Skin of body (tissue), 2 donors: Measurements from ENCODE around the gene CACNG8. TPM values are rescaled to one million over a fixed set of nuclear protein-coding genes. Genes with fewer than 3 reads are reported as not detected.
A peak's percentile ranks its signal among the peaks of the same experiment; 100 is the strongest.

Experiments used
- DNase-seq: peaks from one replicate; lab custom pipeline; 2025; lab: John Stamatoyannopoulos, UW
- total RNA-seq: library from RNA; depleted of rRNA; stranded (reverse); fragments of >200 nt; gene quantifications from one replicate; pipeline ENCODE4 v1.2.3, GENCODE V29; 2014

Gene CACNG8
- total RNA-seq, 1 donor from 2014 or later, result under 0.01 TPM

DNA sequence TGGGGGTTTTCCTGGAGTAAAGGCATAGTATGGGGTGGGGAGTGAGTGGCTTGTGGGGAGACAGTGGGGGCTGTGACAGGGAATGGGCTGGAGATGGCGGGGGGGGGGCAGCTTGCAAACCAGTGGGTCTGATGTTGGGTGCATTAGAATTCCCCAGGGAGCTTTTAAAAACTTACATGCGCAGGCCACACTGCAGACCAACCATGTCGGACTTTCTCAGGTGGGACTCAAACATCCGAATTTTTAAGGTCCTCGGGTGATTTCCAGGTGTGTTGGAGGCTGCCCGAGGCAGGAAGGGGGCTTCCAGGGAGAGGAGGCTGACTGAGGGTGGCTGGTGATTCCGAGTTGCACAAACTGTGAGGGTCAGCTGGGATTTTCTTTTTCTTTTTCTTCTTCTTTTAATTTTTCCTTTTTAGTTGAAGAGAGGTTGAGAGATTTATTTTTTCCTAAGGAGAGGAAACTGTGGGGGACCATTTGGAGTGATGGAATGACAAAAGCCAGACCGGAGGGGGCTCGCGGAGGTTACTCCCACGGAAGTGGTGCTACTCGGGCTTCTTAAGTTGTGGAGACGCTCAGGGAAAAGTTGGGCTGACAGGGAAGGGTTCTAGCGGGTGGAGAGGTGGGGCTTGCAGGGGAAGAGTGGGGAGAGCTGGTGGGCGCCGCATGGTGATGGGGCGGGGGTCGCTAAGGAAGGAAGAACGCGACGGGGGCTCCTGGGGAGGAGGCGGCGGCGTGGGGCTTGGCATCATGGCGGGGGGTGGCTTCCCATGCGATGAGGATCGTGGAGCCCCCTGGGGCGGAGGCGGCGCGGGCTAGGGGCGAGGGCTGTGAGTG, 997 bp upstream of the CACNG8 start:
- DNase-seq, result no peak

DNA sequence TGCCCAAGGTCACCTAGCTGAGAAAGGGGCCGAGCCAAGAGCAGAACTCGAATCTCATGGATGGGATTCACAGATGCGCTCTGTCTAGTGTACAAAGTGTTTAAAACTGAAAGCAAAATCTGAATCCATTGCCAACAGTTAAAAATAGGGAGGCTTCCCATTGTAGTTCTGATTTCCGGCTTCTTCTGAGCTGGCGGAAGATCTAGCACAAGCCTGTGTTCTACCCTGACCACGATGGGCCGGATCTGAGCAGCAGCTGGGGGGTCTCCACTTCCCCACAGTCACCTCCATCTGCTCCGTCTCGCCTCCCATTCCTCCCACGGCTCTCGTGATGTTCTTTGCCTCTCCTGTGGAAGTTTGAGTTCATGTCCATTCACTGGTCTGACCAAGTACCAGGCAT, 2.4 kb downstream of the CACNG8 start:
- no peak for DNase-seq

- DNase-seq, result no peak
These were observed 4.2 kb downstream of the CACNG8 start for GRCh38 chr19:53966931-53967330.

- no peak for DNase-seq
These were observed 6.6 kb downstream of the CACNG8 start for GRCh38 chr19:53969366-53969765.

GRCh38 chr19:53971673-53972072, 8.9 kb downstream of the CACNG8 start:
- no peak for DNase-seq

DNA sequence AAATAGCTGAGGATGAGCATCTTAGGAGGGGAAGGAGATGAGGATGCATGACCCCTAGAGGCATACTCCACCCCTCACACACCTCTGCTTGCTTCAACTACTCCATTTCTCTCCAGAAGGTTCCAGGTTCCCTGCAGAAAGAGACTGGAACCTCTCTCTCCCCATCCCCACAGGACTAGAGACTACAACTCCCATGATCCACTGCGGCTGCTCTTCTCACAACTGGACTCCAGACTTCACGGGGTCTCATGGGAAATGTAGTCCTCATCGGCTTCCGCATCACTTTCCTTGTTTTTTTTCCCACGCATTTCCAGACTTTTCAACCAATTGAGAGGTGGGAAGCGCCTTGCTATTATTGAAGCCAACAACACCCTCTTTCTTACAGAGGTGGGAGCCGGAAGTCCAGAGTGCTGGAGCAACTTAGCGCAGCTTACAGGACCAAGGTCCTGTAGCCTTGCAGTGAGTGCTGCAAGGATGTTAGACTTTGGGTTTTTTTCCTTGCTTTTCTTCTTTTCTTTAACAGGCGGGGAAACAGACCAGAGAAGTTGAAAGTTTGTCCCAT, 14.8 kb downstream of the CACNG8 start:
- peak; percentile 50 for DNase-seq

- no peak for DNase-seq
These were observed 15.4 kb downstream of the CACNG8 start for GRCh38 chr19:53977991-53978731.

DNA sequence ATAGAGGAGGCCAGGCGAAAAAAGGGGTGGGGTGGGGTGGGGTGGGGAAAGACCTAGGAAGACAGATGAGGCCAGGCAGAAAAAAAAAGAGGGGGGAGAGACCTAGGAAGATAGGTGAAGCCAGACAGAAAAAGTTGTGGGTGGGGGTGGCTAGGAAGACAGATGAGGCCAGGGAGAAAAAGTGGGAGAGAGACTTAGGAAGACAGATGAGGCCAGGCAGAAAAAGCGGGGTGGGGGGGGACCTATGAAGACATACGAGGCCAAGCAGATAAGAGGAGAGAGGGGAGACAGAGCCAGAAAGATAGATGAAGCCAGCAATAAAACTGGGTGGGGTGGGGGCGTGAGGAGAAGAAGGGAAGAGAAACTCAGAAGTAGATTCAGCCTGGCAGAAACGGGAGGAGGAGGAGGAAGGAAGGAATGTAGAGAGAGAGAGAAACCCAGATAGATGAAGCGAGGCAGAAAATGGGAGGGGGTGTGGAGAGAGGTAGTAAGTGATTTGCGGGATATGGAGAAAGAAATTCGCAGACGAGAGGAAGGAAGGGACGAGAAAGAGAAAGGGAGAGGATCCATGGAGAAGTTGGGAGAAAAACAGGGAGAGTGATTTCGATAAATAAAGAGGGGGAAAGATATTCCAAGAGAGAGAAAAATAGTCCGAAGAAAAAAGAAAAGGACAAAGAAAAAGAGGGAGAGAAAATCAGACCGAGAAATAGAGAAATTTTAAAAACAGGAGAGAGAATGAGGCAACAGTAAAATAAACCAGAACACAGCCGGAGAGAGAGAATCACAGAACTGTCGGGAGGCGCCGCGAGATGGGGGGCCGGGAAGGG, 16.5 kb downstream of the CACNG8 start:
- no peak for DNase-seq

DNA sequence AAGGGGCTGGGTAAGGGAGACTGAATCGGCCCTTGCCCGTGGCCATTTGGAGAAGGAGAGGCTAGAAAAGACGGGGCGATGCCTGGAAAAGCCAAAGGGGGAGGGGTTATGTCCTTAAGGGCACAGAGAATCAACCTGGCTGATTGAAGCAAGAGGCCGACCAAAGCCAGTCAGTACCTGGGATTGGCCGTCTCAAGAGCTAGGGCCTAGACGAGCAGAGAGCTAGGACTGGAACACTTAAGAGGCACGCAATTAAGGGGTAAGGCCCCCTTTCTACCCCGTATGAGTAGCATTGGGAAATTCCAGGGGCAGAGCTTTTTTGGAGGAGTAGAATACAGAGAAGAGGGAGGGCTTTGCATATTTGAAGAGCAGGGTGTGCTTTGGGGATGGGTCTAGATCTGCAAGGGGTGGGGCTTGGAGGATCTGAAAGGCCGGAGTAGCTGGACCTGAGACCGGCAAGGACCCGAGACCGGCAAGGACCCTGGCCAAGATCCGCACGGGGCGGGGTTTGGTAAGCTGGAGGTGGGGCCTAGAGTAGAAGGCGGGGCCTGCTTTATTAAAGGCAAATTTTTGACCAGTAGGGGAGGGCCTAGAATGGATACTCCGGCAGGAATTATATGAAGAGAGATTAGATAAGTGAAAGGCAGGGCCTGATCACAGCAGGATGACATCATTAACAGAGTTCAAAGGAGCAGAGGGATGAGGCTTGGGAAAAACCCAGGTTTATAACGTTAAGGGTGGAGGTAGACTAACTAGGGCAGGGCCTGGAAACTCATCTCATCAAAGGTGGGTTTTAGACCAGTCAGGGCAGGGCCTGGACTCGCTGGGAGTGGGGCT, 18.0 kb downstream of the CACNG8 start:
- no peak for DNase-seq

- DNase-seq, result no peak
These were observed 18.7 kb downstream of the CACNG8 start for GRCh38 chr19:53981376-53981951.

GRCh38 chr19:53982001-53982451, 19.3 kb downstream of the CACNG8 start:
- no peak for DNase-seq

GRCh38 chr19:53982611-53983010, 19.9 kb downstream of the CACNG8 start:
- no peak for DNase-seq

DNA sequence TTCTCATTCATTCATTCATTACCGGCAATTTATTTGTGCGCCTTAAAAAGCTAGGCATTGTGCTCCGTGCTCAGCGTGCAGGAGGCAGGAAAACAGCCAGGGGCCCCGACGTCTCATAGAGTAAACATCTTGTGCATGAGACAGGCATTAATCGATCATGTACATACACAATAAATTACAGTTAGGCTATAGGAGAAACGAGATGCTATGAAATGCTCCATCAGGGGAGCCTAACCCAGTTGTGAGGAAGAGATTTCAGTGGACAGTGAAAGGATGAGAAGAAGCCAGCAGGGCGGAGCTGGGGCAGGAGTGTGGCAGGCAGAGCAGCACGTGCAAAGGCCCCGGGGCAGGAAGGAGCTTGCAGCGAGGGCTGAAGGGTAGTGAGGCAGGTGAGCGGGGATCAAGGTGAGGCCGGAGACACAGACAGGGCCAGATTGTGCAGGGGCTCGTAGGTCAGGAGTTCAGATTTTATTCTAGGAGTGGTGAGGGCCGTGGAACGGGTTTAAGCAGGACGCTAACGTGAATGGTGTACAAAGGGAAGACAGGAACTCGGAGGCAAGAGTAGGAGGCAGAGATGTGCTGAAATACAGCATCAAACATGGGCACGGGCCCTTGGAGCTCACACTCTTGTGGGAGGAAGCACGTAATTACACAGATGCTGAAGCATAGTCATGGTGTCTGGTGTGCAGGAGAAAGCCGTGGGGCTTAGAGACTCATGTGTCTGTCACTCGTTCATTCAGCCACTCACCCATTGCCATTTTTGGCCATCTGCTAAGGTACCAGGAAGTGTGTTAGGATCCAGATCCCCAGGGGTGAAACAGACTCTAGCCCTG, 20.9 kb downstream of the CACNG8 start:
- DNase-seq, result no peak

DNA sequence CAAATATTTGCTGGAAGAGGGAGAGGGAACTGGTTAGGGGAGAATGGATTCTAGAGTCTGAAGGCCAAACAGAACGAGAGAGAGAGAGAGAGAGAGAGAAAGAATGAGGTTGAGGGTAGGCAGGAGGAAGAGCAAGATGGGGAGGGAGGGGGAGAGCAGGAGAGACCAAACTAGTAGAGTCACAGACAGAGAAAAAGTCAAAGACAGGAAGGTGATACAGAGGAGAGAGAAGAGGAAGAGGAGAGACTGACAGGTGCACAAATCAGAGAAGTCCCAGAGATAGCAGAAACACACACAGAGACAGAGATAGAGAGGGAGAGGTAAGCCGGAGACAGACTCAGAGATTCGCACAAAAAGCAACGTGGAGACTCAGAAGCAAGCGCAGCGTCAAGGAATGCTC, 23.1 kb downstream of the CACNG8 start:
- DNase-seq, result no peak

DNA sequence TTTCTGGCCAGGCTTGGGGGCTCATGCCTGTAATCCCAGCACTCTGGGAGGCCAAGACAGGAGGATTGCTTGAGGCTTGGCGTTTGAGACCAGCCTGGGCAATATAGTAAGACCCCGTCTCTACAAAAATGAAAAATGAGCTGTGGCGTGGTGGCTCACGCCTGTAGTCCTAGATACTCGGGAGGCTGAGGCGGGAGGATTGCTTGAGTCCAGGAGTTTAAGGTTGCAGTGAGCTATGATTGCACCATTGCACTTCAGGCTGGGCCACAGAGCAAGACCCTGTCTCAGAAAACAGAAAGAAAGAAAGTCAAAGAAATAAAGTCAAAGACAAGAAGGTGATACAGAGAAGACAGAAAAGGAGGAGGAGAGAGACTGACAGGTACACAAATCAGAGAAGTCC, 26.2 kb downstream of the CACNG8 start:
- no peak for DNase-seq

DNA sequence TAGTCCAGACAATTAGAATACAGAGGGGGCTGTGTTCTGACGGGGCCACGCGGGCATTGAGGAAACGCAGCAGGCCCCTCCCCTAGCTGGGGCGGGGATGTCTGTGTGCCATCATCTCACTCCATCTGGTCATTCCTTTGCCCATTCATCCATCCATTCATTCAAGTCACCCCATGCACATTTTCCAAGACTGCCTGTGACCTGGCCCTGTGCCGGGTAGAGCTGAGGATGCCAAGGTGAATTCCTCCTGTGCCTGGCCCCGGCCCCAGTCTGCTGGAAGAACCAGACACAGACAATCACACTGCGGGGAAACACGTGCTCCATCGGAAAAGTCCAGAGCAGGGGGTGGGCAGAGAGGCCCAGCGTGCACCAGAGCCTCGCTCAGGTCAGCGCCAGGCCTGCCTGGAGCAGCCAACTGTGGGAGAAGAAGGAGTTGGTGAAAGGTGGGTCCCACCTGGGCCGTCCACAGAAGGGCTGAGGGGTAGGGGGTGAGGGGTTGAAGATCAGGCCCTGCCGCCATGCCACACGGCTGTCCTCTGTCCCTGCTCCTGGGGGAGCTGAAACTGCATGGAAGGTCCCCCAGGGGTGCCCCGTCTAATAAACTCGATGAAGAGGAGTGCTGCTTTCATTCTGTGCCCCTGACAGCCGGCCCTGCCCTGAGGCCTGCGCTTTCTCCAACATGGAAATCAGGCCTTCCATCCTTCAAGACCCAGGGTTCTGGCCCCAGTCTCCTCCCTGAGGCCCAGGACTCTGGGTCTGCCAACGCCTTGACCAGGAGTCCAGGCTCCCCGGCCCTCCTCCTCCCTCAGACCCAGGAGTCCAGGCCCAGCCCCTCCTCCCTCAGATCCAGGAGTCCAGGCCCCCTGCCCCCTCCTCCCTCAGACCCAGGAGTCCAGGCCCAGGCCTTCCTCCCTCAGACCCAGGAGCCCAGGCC, 27.1 kb downstream of the CACNG8 start:
- DNase-seq, result no peak

- DNase-seq, result no peak
These were observed 28.7 kb downstream of the CACNG8 start, which contains the start of gene CACNG6 for GRCh38 chr19:53991224-53992113. Gene CACNG6 (plus strand): TSS chr19:53991637. CDS start chr19:53992878, 1,241 bp downstream.
